Endothelial cell of umbilical vein (primary cell): ENCODE measurements around the gene ANKRD31. TPM values are rescaled to one million over a fixed set of nuclear protein-coding genes. Genes with fewer than 3 reads are reported as not detected.

Experiments
- BruUV-seq: library from RNA; stranded (reverse); fragments of 400-500 nt; replicated peaks from 2 replicates; lab custom pipeline; 2021; lab: Mats Ljungman, UMichigan
- CTCF ChIA-PET: fragments of 300-600, 350-600 bp; sonication (Branson Sonifier 250); formaldehyde crosslinking; loops from one replicate; lab custom pipeline; 2021; ENCODE audit warnings: antibody characterized with exemption, inconsistent platforms; lab: Charles Lee
- POLR2A ChIA-PET: fragments of 300-600, 350-600 bp; sonication (Branson Sonifier 250); formaldehyde crosslinking; loops from one replicate; lab custom pipeline; 2021; ENCODE audit warnings: antibody characterized with exemption, inconsistent platforms; lab: Charles Lee
- DNase-seq: peaks from one replicate; pipeline ENCODE4 v3.0.0-alpha.2; 2011; ENCODE audit warnings: low read depth, low spot score
- FAIRE-seq: peaks from 2 replicates; lab custom pipeline; 2011; peaks lifted over from hg19 to GRCh38; lab: Jason Lieb, UNC
- H2AFZ ChIP-seq: 2 replicates; pipeline ENCODE4 v1.6.0; 2012; ENCODE audit warnings: low read depth, low read length, control low read depth, inconsistent platforms
- H3K27ac ChIP-seq: 2 replicates; pipeline ENCODE4 v1.5.1; 2011; ENCODE audit warnings: low read depth, mild to moderate bottlenecking, control low read depth, low read length, moderate library complexity; ENCODE audit not compliant: insufficient read depth
- H3K27me3 ChIP-seq, 2 experiments: 2 replicates each; pipeline versions ENCODE4 v1.6.0 to v1.6.1; 2011; ENCODE audit warnings: low read length in 2 of 2, mixed read lengths in 1 of 2; ENCODE audit not compliant: control insufficient read depth in 2 of 2, insufficient read depth in 2 of 2
- H3K36me3 ChIP-seq, 2 experiments: 2 replicates in 1 of 2; 3 replicates in 1 of 2; pipeline ENCODE4 v1.5.1; 2011; ENCODE audit warnings: low read length in 2 of 2, mild to moderate bottlenecking in 1 of 2, moderate library complexity in 1 of 2; ENCODE audit not compliant: control insufficient read depth in 2 of 2, insufficient read depth in 2 of 2; ENCODE audit errors: extremely low read depth in 1 of 2
- H3K4me1 ChIP-seq: 3 replicates; pipeline ENCODE4 v1.5.1; 2011; ENCODE audit warnings: mild to moderate bottlenecking, low read length; ENCODE audit not compliant: control insufficient read depth, insufficient read depth; ENCODE audit errors: extremely low read depth
- H3K4me2 ChIP-seq: 2 replicates; pipeline ENCODE4 v1.6.1; 2011; ENCODE audit warnings: low read length, control low read depth, mixed read lengths; ENCODE audit not compliant: insufficient read depth
- H3K4me3 ChIP-seq, 3 experiments: fragments of 200-600 bp in 1 of 3; sonication (generic), shearing (Covaris generic) in 1 of 3; replicated peaks in 1 of 3; 2 replicates each; pipeline ENCODE4 v1.5.1; 2011 to 2016; ENCODE audit warnings: control low read depth in 3 of 3, low read length in 3 of 3, mild to moderate bottlenecking in 2 of 3, inconsistent platforms in 1 of 3, low read depth in 1 of 3, moderate library complexity in 1 of 3; ENCODE audit not compliant: insufficient read depth in 1 of 3
- H3K79me2 ChIP-seq: 2 replicates; pipeline ENCODE4 v1.6.0; 2012; ENCODE audit warnings: low read length, inconsistent platforms; ENCODE audit not compliant: control insufficient read depth, insufficient read depth
- H3K9ac ChIP-seq: replicated peaks from 2 replicates; pipeline ENCODE3; 2011; ENCODE audit warnings: low read length, control low read depth; ENCODE audit not compliant: insufficient read depth; ENCODE audit errors: extremely low read depth
- H3K9me1 ChIP-seq: replicated peaks from 3 replicates; pipeline ENCODE4 v1.6.0; 2011; ENCODE audit warnings: mild to moderate bottlenecking, low read length; ENCODE audit not compliant: control insufficient read depth, insufficient read depth; ENCODE audit errors: extremely low read depth
- H3K9me3 ChIP-seq: replicated peaks from 2 replicates; pipeline ENCODE4 v1.5.1; 2012; ENCODE audit warnings: low read length, inconsistent platforms; ENCODE audit not compliant: control insufficient read depth, insufficient read depth
- H4K20me1 ChIP-seq: replicated peaks from 2 replicates; pipeline ENCODE3; 2011; ENCODE audit warnings: mild to moderate bottlenecking, low read length; ENCODE audit not compliant: control insufficient read depth, insufficient read depth; ENCODE audit errors: extremely low read depth
- EZH2 ChIP-seq: IDR thresholded peaks from 2 replicates; pipeline ENCODE4 v1.6.1; 2012; ENCODE audit warnings: borderline replicate concordance, low read depth, mild to moderate bottlenecking, moderate library complexity, low read length, inconsistent platforms; ENCODE audit not compliant: severe bottlenecking
- FOS ChIP-seq: IDR thresholded peaks from 2 replicates; pipeline ENCODE4 v1.6.1; 2011; ENCODE audit warnings: mild to moderate bottlenecking, low read length, moderate library complexity, borderline replicate concordance; ENCODE audit not compliant: insufficient read depth
- GATA2 ChIP-seq: IDR thresholded peaks from 2 replicates; pipeline ENCODE4 v1.7.0; 2011; ENCODE audit warnings: low read depth, mild to moderate bottlenecking, moderate library complexity, mixed read lengths, low read length; ENCODE audit not compliant: insufficient read length, insufficient read depth
- JUN ChIP-seq: IDR thresholded peaks from 2 replicates; pipeline ENCODE4 v1.6.1; 2011; ENCODE audit warnings: borderline replicate concordance, low read depth; ENCODE audit not compliant: insufficient read length, insufficient read depth
- MYC ChIP-seq: IDR thresholded peaks from one replicate; pipeline ENCODE4 v1.6.1; 2011; ENCODE audit warnings: mild to moderate bottlenecking, low read depth, low read length
- POLR2A ChIP-seq: IDR thresholded peaks from 2 replicates; pipeline ENCODE4 v1.6.1; 2012; ENCODE audit warnings: low read depth, mild to moderate bottlenecking, control low read depth, low read length
- POLR2AphosphoS5 ChIP-seq: IDR thresholded peaks from 2 replicates; pipeline ENCODE4 v1.6.1; 2012; ENCODE audit warnings: low read depth, mild to moderate bottlenecking, control low read depth, low read length, moderate library complexity; ENCODE audit not compliant: insufficient read depth
- dilution Hi-C: fragments of 300-500 bp; cut with MboI; formaldehyde crosslinking; loops from one replicate; pipeline ENCODE4 v1.15.0; 2019; ENCODE audit warnings: low sequenced_read_pairs; ENCODE audit not compliant: extremely low pct_ligation_motif_present
- intact Hi-C: fragments of 100-400 bp; cut with micrococcal nuclease; formaldehyde crosslinking; loops from one replicate; pipeline ENCODE4 v1.10.0; 2022
- polyA plus RNA-seq, 4 experiments: library from polyadenylated mRNA; depleted of rRNA in 3 of 4; stranded (reverse) in 3 of 4; unstranded in 1 of 4; fragments of >200 nt; gene quantifications; 2 replicates each; pipeline versions ENCODE4 v1.2.1 to v1.2.3, GENCODE V29; 2011 to 2012; ENCODE audit warnings: missing spikeins in 1 of 4
- total RNA-seq: library from RNA; stranded (reverse); gene quantifications from 2 replicates; pipeline ENCODE4 v1.2.3, GENCODE V29; 2021
- TF ChIP-seq, protein P1 (sequence below), 2 donors: IDR thresholded peaks; 1 replicate in 1 of 2; 2 replicates in 1 of 2; pipeline ENCODE4 v1.5.1; 2011; ENCODE audit warnings: low read length in 2 of 2, mild to moderate bottlenecking in 2 of 2, moderate library complexity in 2 of 2, control low read depth in 1 of 2, inconsistent platforms in 1 of 2, low read depth in 1 of 2; ENCODE audit not compliant: insufficient read depth in 1 of 2; ENCODE audit errors: extremely low read depth in 1 of 2
- TF ChIP-seq, protein P2 (sequence below): IDR thresholded peaks from 2 replicates; pipeline ENCODE4 v1.6.1; 2011; ENCODE audit not compliant: insufficient read depth, insufficient read length

ANKRD31 gene
- total and polyA plus RNA-seq, 2 donors (not counting 3 experiments of a cell fraction or from before 2014, with no cell fraction given), result not detected

DNA sequence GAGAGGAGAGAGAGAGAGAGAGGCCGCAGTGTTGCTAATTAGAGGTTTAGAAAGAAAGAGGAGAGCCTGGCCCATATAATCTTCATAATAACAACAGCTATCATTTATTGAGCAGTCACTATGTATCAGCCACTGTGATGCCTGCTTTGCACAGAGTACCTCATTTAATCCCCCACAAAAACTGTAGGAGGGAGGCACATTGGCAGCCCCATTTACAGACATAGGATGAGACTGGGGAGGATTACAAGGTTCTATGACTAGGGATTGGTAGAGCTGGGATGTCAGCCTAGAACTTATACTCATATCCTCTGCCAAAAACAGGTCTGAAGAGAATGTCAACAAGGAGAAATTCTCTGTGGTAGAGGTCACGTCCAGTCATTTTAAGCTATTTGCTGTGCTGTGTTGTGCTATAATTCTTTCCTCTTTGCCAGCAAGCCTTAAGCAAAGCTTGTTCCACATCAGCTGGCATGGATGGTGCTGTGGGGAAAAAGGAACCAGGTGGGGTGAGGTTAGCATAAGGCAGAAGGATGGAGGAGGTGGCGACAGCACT, 177.6 kb downstream of the ANKRD31 start:
- ChIA-PET POLR2A (no interaction called here), CTCF (interaction anchor here (0.8 to 2.7 kb wide), 3 partner anchors 9 to 177 kb away, joined by 3 to 13 read pairs (median 3); no protein-coding TSS in a partner anchor)
- Histone ChIP-seq H2AFZ (no peak overlapping the region), H3K9me1 (no peaks in the 10 kb centered on the region), H4K20me1 (no peaks in the 10 kb centered on the region), H3K4me1 (peaks cover 4% of the 10 kb centered on the region), H3K27ac (no peak overlapping the region), H3K9ac (no peak overlapping the region), H3K4me2 (no peak overlapping the region), H3K27me3 (peaks cover 0 to 1% of the 10 kb centered on the region in 2 experiments), H3K36me3 (no peaks in the 10 kb centered on the region), H3K4me3 (no peak overlapping the region), H3K9me3 (no peaks in the 10 kb centered on the region), H3K79me2 (no peaks in the 10 kb centered on the region)
- DNase-seq, result no peak
- TF ChIP-seq, protein P1, sequence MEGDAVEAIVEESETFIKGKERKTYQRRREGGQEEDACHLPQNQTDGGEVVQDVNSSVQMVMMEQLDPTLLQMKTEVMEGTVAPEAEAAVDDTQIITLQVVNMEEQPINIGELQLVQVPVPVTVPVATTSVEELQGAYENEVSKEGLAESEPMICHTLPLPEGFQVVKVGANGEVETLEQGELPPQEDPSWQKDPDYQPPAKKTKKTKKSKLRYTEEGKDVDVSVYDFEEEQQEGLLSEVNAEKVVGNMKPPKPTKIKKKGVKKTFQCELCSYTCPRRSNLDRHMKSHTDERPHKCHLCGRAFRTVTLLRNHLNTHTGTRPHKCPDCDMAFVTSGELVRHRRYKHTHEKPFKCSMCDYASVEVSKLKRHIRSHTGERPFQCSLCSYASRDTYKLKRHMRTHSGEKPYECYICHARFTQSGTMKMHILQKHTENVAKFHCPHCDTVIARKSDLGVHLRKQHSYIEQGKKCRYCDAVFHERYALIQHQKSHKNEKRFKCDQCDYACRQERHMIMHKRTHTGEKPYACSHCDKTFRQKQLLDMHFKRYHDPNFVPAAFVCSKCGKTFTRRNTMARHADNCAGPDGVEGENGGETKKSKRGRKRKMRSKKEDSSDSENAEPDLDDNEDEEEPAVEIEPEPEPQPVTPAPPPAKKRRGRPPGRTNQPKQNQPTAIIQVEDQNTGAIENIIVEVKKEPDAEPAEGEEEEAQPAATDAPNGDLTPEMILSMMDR (IDR thresholded peaks at IDR 0.05; ENCODE audit: extremely low read depth in 1 of 2, insufficient read depth in 1 of 2, low read depth in 1 of 2, low read length in 2 of 2), result no peak
- no peak for TF ChIP-seq FOS
- no peak for TF ChIP-seq JUN
- no peak for TF ChIP-seq GATA2
- TF ChIP-seq POLR2A, result no peak
- TF ChIP-seq, protein P2, sequence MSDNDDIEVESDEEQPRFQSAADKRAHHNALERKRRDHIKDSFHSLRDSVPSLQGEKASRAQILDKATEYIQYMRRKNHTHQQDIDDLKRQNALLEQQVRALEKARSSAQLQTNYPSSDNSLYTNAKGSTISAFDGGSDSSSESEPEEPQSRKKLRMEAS, result no peak
- TF ChIP-seq EZH2, result no peak
- TF ChIP-seq POLR2AphosphoS5, result no peak
- TF ChIP-seq MYC, result no peak
- dilution Hi-C loops, result no loop called here
- FAIRE-seq, result no peak
- intact Hi-C loops, result loop anchor here (10.0 kb wide), 3 partner anchors 176 to 656 kb away; partner anchors contain the start of genes ANKRD31 and POC5
- BruUV-seq, result no TSS peak
